PC-9 (cell line): ENCODE data around the gene CDK5R1. TPM values are rescaled to one million over a fixed set of nuclear protein-coding genes. Genes with fewer than 3 reads are reported as not detected.

Experiments
- BruUV-seq: library from RNA; stranded (reverse); fragments of 400-500 nt; replicated peaks from 2 replicates; lab custom pipeline; 2021; lab: Mats Ljungman, UMichigan
- CTCF ChIA-PET: fragments of 300-600 bp; sonication (Branson Sonifier 250); formaldehyde crosslinking; loops from one replicate; lab custom pipeline; 2022; ENCODE audit warnings: antibody characterized with exemption; lab: Charles Lee
- POLR2A ChIA-PET: fragments of 300-600 bp; sonication (Branson Sonifier 250); formaldehyde crosslinking; loops from one replicate; lab custom pipeline; 2022; ENCODE audit warnings: antibody characterized with exemption; ENCODE audit not compliant: unreplicated experiment; lab: Charles Lee
- DNase-seq, 2 experiments: peaks; one replicate each; pipeline versions ENCODE4 v3.0.0 to v3.0.0-alpha.2; 2015 to 2022; ENCODE audit warnings: mixed read lengths in 1 of 2
- H2AFZ ChIP-seq: fragments of 200-600 bp; sonication (generic); 2 replicates; pipeline ENCODE4 v1.8.1; 2017; ENCODE audit warnings: antibody characterized with exemption
- H3F3A ChIP-seq: fragments of 200-600 bp; sonication (generic); 2 replicates; pipeline ENCODE4 v1.8.1; 2017; ENCODE audit warnings: antibody characterized with exemption, mild to moderate bottlenecking, low read depth; ENCODE audit not compliant: insufficient read depth
- H3K27ac ChIP-seq: fragments of 200-600 bp; sonication (generic); 2 replicates; pipeline ENCODE4 v1.6.1; 2016; ENCODE audit warnings: mixed run types
- H3K27me3 ChIP-seq: fragments of 200-600 bp; sonication (generic); 2 replicates; pipeline ENCODE4 v1.6.1; 2016; ENCODE audit warnings: low read depth, mixed run types; ENCODE audit not compliant: insufficient read depth
- H3K36me3 ChIP-seq: fragments of 200-600 bp; sonication (generic); 2 replicates; pipeline ENCODE4 v1.6.1; 2016; ENCODE audit warnings: low read depth, mixed run types
- H3K4me1 ChIP-seq: fragments of 200-600 bp; sonication (generic); replicated peaks from 2 replicates; pipeline ENCODE4 v1.6.1; 2016; ENCODE audit warnings: mixed run types; ENCODE audit not compliant: insufficient read depth
- H3K4me2 ChIP-seq: fragments of 200-600 bp; sonication (generic); 2 replicates; pipeline ENCODE4 v1.6.1; 2017; ENCODE audit warnings: mixed run types
- H3K4me3 ChIP-seq: fragments of 200-600 bp; sonication (generic); 2 replicates; pipeline ENCODE4 v1.6.1; 2016; ENCODE audit warnings: mixed run types
- H3K79me2 ChIP-seq: fragments of 200-600 bp; sonication (generic); 2 replicates; pipeline ENCODE4 v1.6.1; 2017; ENCODE audit warnings: low read depth, mixed run types
- H3K9me2 ChIP-seq: fragments of 200-600 bp; sonication (generic); 2 replicates; pipeline ENCODE4 v1.8.1; 2017; ENCODE audit warnings: mild to moderate bottlenecking; ENCODE audit not compliant: insufficient read depth
- H3K9me3 ChIP-seq: fragments of 200-600 bp; sonication (generic); 2 replicates; pipeline ENCODE4 v1.8.1; 2016; ENCODE audit warnings: low read depth; ENCODE audit not compliant: insufficient read depth
- H4K20me1 ChIP-seq: fragments of 200-600 bp; sonication (generic); 2 replicates; pipeline ENCODE4 v1.8.1; 2017; ENCODE audit not compliant: insufficient read depth
- EZH2 ChIP-seq: fragments of 200-600 bp; sonication (generic); IDR thresholded peaks from 2 replicates; pipeline ENCODE4 v1.8.0; 2017; ENCODE audit warnings: antibody characterized with exemption, low read depth
- intact Hi-C: fragments of 100-400 bp; cut with micrococcal nuclease; formaldehyde crosslinking; loops from one replicate; pipeline ENCODE4 v1.10.0; 2022; ENCODE audit not compliant: unreplicated experiment
- total RNA-seq: library from RNA; stranded (reverse); gene quantifications from 2 replicates; pipeline ENCODE4 v1.2.3, GENCODE V29; 2021
- TF ChIP-seq, protein P1 (sequence below): fragments of 200-600 bp; sonication (generic); conservative IDR thresholded peaks from 2 replicates; pipeline ENCODE4 v1.6.1; 2017; ENCODE audit warnings: mixed run types, antibody characterized with exemption, mild to moderate bottlenecking, moderate library complexity

The CDK5R1 gene
- total RNA-seq, 1 experiment from 2014 or later: 2.1 TPM

- Histone ChIP-seq H3K9me3 (no peaks in the 10 kb centered on the region), H3K27me3 (no peaks in the 10 kb centered on the region), H3K79me2 (no peaks in the 10 kb centered on the region), H3K4me3 (no peak overlapping the region), H3F3A (peaks cover 54% of the 10 kb centered on the region), H3K9me2 (no peaks in the 10 kb centered on the region), H2AFZ (no peak overlapping the region), H3K27ac (no peak overlapping the region), H3K4me2 (no peak overlapping the region), H4K20me1 (peaks cover 10% of the 10 kb centered on the region; the same call in 1 of the 2 replicates), H3K36me3 (peaks cover 16% of the 10 kb centered on the region), H3K4me1 (peaks cover 8% of the 10 kb centered on the region; the same call in 1 of the 2 replicates)
- BruUV-seq: no TSS peak
- POLR2A ChIA-PET: no interaction called here
- CTCF ChIA-PET: interaction anchor here (1.1 to 1.2 kb wide), 3 partner anchors 68 to 394 kb away, joined by 3 read pairs; no protein-coding TSS in a partner anchor
- TF ChIP-seq, protein P1, sequence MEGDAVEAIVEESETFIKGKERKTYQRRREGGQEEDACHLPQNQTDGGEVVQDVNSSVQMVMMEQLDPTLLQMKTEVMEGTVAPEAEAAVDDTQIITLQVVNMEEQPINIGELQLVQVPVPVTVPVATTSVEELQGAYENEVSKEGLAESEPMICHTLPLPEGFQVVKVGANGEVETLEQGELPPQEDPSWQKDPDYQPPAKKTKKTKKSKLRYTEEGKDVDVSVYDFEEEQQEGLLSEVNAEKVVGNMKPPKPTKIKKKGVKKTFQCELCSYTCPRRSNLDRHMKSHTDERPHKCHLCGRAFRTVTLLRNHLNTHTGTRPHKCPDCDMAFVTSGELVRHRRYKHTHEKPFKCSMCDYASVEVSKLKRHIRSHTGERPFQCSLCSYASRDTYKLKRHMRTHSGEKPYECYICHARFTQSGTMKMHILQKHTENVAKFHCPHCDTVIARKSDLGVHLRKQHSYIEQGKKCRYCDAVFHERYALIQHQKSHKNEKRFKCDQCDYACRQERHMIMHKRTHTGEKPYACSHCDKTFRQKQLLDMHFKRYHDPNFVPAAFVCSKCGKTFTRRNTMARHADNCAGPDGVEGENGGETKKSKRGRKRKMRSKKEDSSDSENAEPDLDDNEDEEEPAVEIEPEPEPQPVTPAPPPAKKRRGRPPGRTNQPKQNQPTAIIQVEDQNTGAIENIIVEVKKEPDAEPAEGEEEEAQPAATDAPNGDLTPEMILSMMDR: peak; percentile 61; the same call in 1 of the 2 replicates
- no peak for TF ChIP-seq EZH2
- DNase-seq: peak; percentile 37 to 53
- intact Hi-C loops: loop anchor here (1.0 kb wide), 2 partner anchors 126 to 272 kb away; no protein-coding TSS in a partner anchor
Measured at GRCh38 chr17:32483451-32484019, 3.3 kb upstream of the CDK5R1 start.

DNA sequence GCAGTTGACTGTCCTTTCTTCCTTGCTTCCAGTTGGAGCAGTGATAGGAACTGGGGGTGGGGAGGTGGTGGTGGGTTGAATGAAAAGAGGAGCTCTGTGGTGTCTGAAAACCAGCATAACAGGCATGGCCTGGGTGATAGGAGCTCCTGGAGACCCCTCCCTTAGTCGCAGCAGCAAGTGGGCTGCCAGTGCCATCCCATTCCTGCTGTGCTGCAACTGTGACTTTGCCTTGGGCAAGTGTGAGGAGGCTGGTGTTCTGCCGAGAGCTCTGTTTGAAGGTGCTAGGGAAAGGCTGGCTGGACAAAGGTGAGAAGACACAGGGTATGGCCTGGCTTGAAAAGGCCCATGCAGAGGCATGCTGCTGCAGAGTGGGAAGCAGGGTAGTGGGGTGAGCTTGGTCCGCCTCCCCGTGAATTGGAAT, 2.7 kb upstream of the CDK5R1 start:
- peaks cover 8% of the 10 kb centered on the region; the same call in 1 of the 2 replicates for H3K4me1 ChIP-seq
- H3K4me2 ChIP-seq: no peak overlapping the region
- no peaks in the 10 kb centered on the region for H3K9me2 ChIP-seq
- DNase-seq: no peak
- peaks cover 54% of the 10 kb centered on the region for H3F3A ChIP-seq
- H2AFZ ChIP-seq: no peak overlapping the region
- no peak overlapping the region for H3K27ac ChIP-seq
- no peaks in the 10 kb centered on the region for H3K9me3 ChIP-seq
- intact Hi-C loops: no loop called here
- ChIA-PET POLR2A (interaction anchor here (0.5 kb wide), 1 partner anchor 266 kb away, joined by 6 read pairs; no protein-coding TSS in a partner anchor), CTCF (interaction anchor here (1.1 to 1.2 kb wide), 2 partner anchors 67 to 175 kb away, joined by 3 read pairs; no protein-coding TSS in a partner anchor)
- H4K20me1 ChIP-seq: peaks cover 10% of the 10 kb centered on the region; the same call in 1 of the 2 replicates
- no TSS peak for BruUV-seq
- no peak for TF ChIP-seq EZH2
- TF ChIP-seq, protein P1: no peak
- no peaks in the 10 kb centered on the region for H3K27me3 ChIP-seq
- peaks cover 13% of the 10 kb centered on the region for H3K36me3 ChIP-seq
- H3K79me2 ChIP-seq: no peaks in the 10 kb centered on the region
- H3K4me3 ChIP-seq: no peak overlapping the region

- H3K36me3 ChIP-seq: peaks cover 7% of the 10 kb centered on the region
- ChIA-PET CTCF (interaction anchor here (0.6 kb wide), 1 partner anchor 270 kb away, joined by 4 read pairs; no protein-coding TSS in a partner anchor), POLR2A (interaction anchor here (0.5 kb wide), 1 partner anchor 266 kb away, joined by 6 read pairs; no protein-coding TSS in a partner anchor)
- no peak overlapping the region for H3K27ac ChIP-seq
- H3F3A ChIP-seq: peaks cover 54% of the 10 kb centered on the region
- H3K4me1 ChIP-seq: peaks cover 8% of the 10 kb centered on the region; the same call in 1 of the 2 replicates
- no peaks in the 10 kb centered on the region for H3K27me3 ChIP-seq
- H3K79me2 ChIP-seq: no peaks in the 10 kb centered on the region
- TF ChIP-seq, protein P1: no peak
- no peak for TF ChIP-seq EZH2
- intact Hi-C loops: no loop called here
- H3K9me3 ChIP-seq: no peaks in the 10 kb centered on the region
- peaks cover 10% of the 10 kb centered on the region; the same call in 1 of the 2 replicates for H4K20me1 ChIP-seq
- no peak for DNase-seq
- no peak overlapping the region for H3K4me3 ChIP-seq
- H3K9me2 ChIP-seq: no peaks in the 10 kb centered on the region
- H2AFZ ChIP-seq: no peak overlapping the region
- no peak overlapping the region for H3K4me2 ChIP-seq
- no TSS peak for BruUV-seq
Measured at GRCh38 chr17:32484628-32485027, 2.2 kb upstream of the CDK5R1 start.
